HG02588 (cell line): ENCODE data around the gene GLOD5.

Experiments
- ATAC-seq: cut with Tn5 transposase; IDR thresholded peaks from one replicate; pipeline ENCODE4 v1.9.1; 2021; ENCODE audit warnings: mild to moderate bottlenecking, moderate library complexity; ENCODE audit not compliant: unreplicated experiment

GLOD5 gene

GRCh38 chrX:48761674-48762471, at the start of gene GLOD5:
Gene GLOD5, plus strand, starts transcription at chrX:48761747. Its CDS starts 44 bp downstream, at chrX:48761791.
- ATAC-seq: no peak

- no peak for ATAC-seq
Observed at GRCh38 chrX:48711929-48712505, 49.5 kb upstream of the GLOD5 start.

- ATAC-seq: no peak
Observed at GRCh38 chrX:48713847-48714246, 47.7 kb upstream of the GLOD5 start.

- no peak for ATAC-seq
Observed at GRCh38 chrX:48714573-48714972, 47.0 kb upstream of the GLOD5 start.

- no peak for ATAC-seq
Observed at GRCh38 chrX:48715072-48715471, 46.5 kb upstream of the GLOD5 start.

GRCh38 chrX:48715876-48716502, 45.6 kb upstream of the GLOD5 start:
- ATAC-seq: no peak

- no peak for ATAC-seq
Observed at GRCh38 chrX:48719958-48720357, 41.6 kb upstream of the GLOD5 start.

- ATAC-seq: no peak
Observed at GRCh38 chrX:48720577-48721250, 40.8 kb upstream of the GLOD5 start.

GRCh38 chrX:48721916-48722315, 39.6 kb upstream of the GLOD5 start:
- no peak for ATAC-seq

GRCh38 chrX:48726596-48726995, 35.0 kb upstream of the GLOD5 start:
- ATAC-seq: no peak

GRCh38 chrX:48728653-48729052, 32.9 kb upstream of the GLOD5 start:
- no peak for ATAC-seq

GRCh38 chrX:48736303-48736702, 25.2 kb upstream of the GLOD5 start:
- ATAC-seq: no peak

- ATAC-seq: no peak
Observed at GRCh38 chrX:48736878-48737212, 24.7 kb upstream of the GLOD5 start.

GRCh38 chrX:48737213-48737938, 24.2 kb upstream of the GLOD5 start:
- ATAC-seq: peak; percentile 97

- ATAC-seq: no peak
Observed at GRCh38 chrX:48737940-48738339, 23.6 kb upstream of the GLOD5 start.

- ATAC-seq: no peak
Observed at GRCh38 chrX:48741834-48742233, 19.7 kb upstream of the GLOD5 start.

GRCh38 chrX:48745222-48745621, 16.3 kb upstream of the GLOD5 start:
- no peak for ATAC-seq

GRCh38 chrX:48747415-48748016, 14.0 kb upstream of the GLOD5 start:
- ATAC-seq: no peak

- ATAC-seq: no peak
Observed at GRCh38 chrX:48749182-48749581, 12.4 kb upstream of the GLOD5 start.

- ATAC-seq: no peak
Observed at GRCh38 chrX:48751343-48751742, 10.2 kb upstream of the GLOD5 start.

GRCh38 chrX:48752498-48752897, 9.0 kb upstream of the GLOD5 start:
- ATAC-seq: no peak
